ENCODE data around the gene CYP24A1. TPM values are rescaled to one million over a fixed set of nuclear protein-coding genes. Genes with fewer than 3 reads are reported as not detected.

Gene CYP24A1
- polyA plus RNA-seq, 1 donor (not counting 4 experiments of a cell fraction or from before 2014, with no cell fraction given): 18.2 TPM

DNA sequence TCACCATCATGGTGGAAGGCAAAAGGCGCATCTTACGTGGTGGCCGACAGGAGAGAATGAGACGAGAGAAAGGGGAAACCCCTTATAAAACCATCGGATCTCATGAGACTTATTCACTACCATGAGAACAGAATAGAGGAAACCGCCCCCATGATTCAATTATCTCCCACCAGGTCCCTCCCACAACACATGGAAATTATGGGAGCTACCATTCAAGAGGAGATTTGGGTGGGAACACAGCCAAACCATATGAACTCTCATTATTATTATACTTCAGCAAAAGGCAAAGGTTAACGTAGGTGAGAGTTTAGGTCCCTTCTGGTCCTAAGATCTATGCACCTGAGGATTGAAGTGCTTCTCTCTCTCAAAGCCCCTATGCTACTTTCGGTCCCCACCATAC, 31.7 kb upstream of the CYP24A1 start:
- Histone ChIP-seq H3K4me3 (ENCODE audit: control insufficient read depth in 2 of 3, extremely low read depth in 1 of 3, insufficient read depth in 2 of 3, low read depth in 1 of 3, low read length in 3 of 3) (no peak overlapping the region), H3K9ac (ENCODE audit: control insufficient read depth, extremely low read depth, insufficient read depth, low read length) (no peak overlapping the region), H3K27me3 (ENCODE audit: control insufficient read depth, extremely low read depth, insufficient read depth, low read length) (no peaks in the 10 kb centered on the region), H2AFZ (ENCODE audit: control insufficient read depth, low read length) (no peak overlapping the region), H4K20me1 (ENCODE audit: control insufficient read depth, extremely low read depth, insufficient read depth, low read length) (no peaks in the 10 kb centered on the region), H3K4me2 (ENCODE audit: control insufficient read depth, extremely low read depth, insufficient read depth, low read depth, low read length) (no peak overlapping the region), H3K9me1 (ENCODE audit: control insufficient read depth, extremely low read depth, insufficient read depth, low read length) (no peaks in the 10 kb centered on the region), H3K4me1 (ENCODE audit: control insufficient read depth, extremely low read depth, insufficient read depth, low read length) (peaks cover 16% of the 10 kb centered on the region), H3K9me3 (ENCODE audit: control insufficient read depth, low read depth, low read length) (no peaks in the 10 kb centered on the region), H3K27ac (ENCODE audit: control insufficient read depth, insufficient read depth, low read length) (no peak overlapping the region), H3K36me3 (ENCODE audit: control insufficient read depth in 2 of 2, extremely low read depth in 1 of 2, insufficient read depth in 2 of 2, low read length in 2 of 2) (no peaks in the 10 kb centered on the region), H3K79me2 (ENCODE audit: control insufficient read depth, insufficient read depth, low read length) (peaks cover 24% of the 10 kb centered on the region)
- dilution Hi-C loops (cut with MboI; ENCODE audit: extremely low pct_ligation_motif_present, low sequenced_read_pairs): no loop called here
- FAIRE-seq (no peak), DNase-seq (ENCODE audit: low read depth, low spot score) (no peak)
- TF ChIP-seq, protein P1, sequence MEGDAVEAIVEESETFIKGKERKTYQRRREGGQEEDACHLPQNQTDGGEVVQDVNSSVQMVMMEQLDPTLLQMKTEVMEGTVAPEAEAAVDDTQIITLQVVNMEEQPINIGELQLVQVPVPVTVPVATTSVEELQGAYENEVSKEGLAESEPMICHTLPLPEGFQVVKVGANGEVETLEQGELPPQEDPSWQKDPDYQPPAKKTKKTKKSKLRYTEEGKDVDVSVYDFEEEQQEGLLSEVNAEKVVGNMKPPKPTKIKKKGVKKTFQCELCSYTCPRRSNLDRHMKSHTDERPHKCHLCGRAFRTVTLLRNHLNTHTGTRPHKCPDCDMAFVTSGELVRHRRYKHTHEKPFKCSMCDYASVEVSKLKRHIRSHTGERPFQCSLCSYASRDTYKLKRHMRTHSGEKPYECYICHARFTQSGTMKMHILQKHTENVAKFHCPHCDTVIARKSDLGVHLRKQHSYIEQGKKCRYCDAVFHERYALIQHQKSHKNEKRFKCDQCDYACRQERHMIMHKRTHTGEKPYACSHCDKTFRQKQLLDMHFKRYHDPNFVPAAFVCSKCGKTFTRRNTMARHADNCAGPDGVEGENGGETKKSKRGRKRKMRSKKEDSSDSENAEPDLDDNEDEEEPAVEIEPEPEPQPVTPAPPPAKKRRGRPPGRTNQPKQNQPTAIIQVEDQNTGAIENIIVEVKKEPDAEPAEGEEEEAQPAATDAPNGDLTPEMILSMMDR (optimal IDR thresholded peaks at IDR 0.05 in 1 of 3, IDR thresholded peaks at IDR 0.05 in 1 of 3, conservative IDR thresholded peaks at IDR 0.05 in 1 of 3; ENCODE audit: extremely low read depth in 1 of 3, insufficient read depth in 2 of 3, low read length in 3 of 3): no peak

DNA sequence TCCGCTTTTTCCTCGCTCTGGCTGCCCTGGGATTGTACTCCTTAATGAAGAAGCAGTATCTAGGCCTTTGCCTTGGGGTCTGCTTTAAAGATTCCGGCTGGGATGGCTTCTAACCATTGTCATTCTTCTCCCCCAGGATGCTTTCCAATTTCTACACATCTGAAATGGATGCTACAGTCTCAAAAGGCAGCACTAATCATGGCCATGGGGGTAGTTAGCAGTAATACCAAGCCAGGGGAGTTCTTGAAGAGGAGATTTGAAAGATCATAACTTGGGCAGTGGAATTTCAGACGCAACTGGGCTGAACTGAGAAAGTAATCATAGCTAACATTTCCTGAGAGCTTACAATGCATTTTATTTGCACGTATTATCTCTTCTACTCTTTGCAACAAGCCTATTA, 30.7 kb upstream of the CYP24A1 start:
- Histone ChIP-seq H4K20me1 (ENCODE audit: control insufficient read depth, extremely low read depth, insufficient read depth, low read length) (no peaks in the 10 kb centered on the region), H3K9me1 (ENCODE audit: control insufficient read depth, extremely low read depth, insufficient read depth, low read length) (no peaks in the 10 kb centered on the region), H3K79me2 (ENCODE audit: control insufficient read depth, insufficient read depth, low read length) (peaks cover 14% of the 10 kb centered on the region), H3K27ac (ENCODE audit: control insufficient read depth, insufficient read depth, low read length) (no peak overlapping the region), H3K27me3 (ENCODE audit: control insufficient read depth, extremely low read depth, insufficient read depth, low read length) (no peaks in the 10 kb centered on the region), H3K4me2 (ENCODE audit: control insufficient read depth, extremely low read depth, insufficient read depth, low read depth, low read length) (no peak overlapping the region), H2AFZ (ENCODE audit: control insufficient read depth, low read length) (no peak overlapping the region), H3K4me3 (ENCODE audit: control insufficient read depth in 2 of 3, extremely low read depth in 1 of 3, insufficient read depth in 2 of 3, low read depth in 1 of 3, low read length in 3 of 3) (no peak overlapping the region), H3K9ac (ENCODE audit: control insufficient read depth, extremely low read depth, insufficient read depth, low read length) (no peak overlapping the region), H3K4me1 (ENCODE audit: control insufficient read depth, extremely low read depth, insufficient read depth, low read length) (peaks cover 21% of the 10 kb centered on the region), H3K36me3 (ENCODE audit: control insufficient read depth in 2 of 2, extremely low read depth in 1 of 2, insufficient read depth in 2 of 2, low read length in 2 of 2) (no peaks in the 10 kb centered on the region), H3K9me3 (ENCODE audit: control insufficient read depth, low read depth, low read length) (no peaks in the 10 kb centered on the region)
- DNase-seq (ENCODE audit: low read depth, low spot score) (no peak), FAIRE-seq (no peak)
- TF ChIP-seq, protein P1 (optimal IDR thresholded peaks at IDR 0.05 in 1 of 3, IDR thresholded peaks at IDR 0.05 in 1 of 3, conservative IDR thresholded peaks at IDR 0.05 in 1 of 3; ENCODE audit: extremely low read depth in 1 of 3, insufficient read depth in 2 of 3, low read length in 3 of 3): no peak
- TF ChIP-seq EZH2 (IDR thresholded peaks at IDR 0.05; ENCODE audit: low read length): no peak
- dilution Hi-C loops (cut with MboI; ENCODE audit: extremely low pct_ligation_motif_present, low sequenced_read_pairs): no loop called here
